ENCODE data around the gene TRAFD1. TPM values are rescaled to one million over a fixed set of nuclear protein-coding genes. Genes with fewer than 3 reads are reported as not detected.

Gene TRAFD1
- total RNA-seq, 1 donor from 2014 or later, result 25.4 TPM

DNA sequence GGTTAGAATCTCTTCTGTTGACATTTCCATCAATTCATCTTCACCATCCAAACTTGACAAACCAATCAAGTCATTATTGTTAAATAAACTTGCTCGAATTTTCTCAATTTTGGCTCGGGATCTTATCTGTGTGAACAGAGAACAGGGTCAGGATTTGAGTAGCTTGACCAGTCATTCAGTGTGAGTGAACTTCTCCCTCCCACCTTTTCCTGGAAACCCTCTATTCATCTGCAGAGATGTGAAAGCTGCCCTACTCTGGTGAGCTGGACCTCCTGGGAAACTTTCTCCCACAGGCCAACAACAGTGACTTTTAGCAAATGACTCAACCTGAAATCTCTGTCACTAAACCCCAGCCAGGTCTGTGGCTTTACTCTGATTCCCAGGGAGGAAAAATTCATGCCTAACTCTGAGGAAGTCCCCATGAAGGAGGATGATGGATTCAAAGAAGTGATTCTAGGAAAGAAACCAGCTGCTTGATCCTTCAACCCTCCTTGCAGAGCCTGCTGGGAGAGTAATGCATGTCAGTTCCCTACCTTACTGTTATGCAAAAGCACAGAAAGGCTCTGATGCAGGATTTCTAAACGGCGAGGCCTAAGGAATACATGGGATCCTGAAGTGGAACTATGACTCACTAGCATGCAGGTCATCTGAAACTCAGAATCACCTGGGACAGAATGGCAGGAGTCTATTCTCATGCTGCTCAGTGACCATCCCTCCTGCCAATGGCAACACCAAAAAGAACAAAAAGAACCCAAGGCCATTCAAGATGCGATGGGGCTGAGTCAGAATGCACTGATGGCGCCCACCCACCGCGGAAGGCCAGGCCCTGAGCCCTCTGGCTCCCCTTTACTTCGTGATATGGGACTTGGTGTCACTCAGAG, 58.0 kb downstream of the TRAFD1 start:
- no peak for DNase-seq (ENCODE audit: low read depth)
- Histone ChIP-seq H3K27me3 (ENCODE audit: control insufficient read depth, insufficient read depth, low read length) (no peaks in the 10 kb centered on the region), H3K36me3 (ENCODE audit: control insufficient read depth, insufficient read depth, low read length) (peaks cover 1% of the 10 kb centered on the region), H3K4me3 (ENCODE audit: low read depth, low read length) (no peak overlapping the region)
- TF ChIP-seq, protein P1, sequence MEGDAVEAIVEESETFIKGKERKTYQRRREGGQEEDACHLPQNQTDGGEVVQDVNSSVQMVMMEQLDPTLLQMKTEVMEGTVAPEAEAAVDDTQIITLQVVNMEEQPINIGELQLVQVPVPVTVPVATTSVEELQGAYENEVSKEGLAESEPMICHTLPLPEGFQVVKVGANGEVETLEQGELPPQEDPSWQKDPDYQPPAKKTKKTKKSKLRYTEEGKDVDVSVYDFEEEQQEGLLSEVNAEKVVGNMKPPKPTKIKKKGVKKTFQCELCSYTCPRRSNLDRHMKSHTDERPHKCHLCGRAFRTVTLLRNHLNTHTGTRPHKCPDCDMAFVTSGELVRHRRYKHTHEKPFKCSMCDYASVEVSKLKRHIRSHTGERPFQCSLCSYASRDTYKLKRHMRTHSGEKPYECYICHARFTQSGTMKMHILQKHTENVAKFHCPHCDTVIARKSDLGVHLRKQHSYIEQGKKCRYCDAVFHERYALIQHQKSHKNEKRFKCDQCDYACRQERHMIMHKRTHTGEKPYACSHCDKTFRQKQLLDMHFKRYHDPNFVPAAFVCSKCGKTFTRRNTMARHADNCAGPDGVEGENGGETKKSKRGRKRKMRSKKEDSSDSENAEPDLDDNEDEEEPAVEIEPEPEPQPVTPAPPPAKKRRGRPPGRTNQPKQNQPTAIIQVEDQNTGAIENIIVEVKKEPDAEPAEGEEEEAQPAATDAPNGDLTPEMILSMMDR (IDR thresholded peaks at IDR 0.05; ENCODE audit: insufficient read depth, low read length, poor library complexity, severe bottlenecking), result no peak

DNA sequence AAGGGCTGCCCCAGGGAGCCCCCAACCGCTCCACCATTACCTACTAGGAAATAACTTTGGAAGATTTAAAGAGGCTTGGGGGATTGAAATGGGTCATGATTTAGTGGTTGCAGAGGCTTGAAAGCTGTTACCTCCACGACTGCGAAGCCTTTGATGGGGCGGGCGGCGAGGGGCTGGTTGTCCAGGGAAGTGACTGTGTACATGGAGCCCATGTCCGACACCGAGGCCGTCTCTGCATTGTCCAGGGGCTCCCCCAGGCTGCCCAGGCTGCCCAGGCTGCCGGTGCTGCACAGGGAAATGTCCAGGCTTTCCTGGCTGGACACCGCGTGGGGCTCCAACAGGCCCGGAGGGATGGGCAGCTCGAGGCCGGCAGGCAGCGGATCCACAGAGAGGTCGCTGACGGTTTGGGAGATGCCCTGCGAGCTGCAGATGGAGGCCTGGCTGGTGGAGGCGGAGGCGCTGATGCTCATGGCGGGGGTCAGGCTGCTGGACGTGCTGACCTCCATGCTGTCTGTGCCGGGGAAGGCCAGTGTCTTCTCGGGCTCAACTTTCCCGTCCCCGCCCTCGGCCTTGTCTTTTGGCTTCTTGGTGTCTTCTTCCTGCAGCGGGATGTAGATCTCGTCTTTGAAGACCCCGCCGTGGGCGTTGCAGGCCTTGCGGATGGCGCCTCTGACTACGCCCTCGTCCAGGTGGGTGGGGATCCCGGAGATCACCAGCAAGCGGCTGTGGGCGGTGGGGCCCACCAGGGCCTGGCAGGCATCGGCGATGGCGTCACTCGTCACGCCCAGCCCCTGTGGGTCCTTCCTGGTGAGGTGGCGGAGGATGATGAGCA, 58.9 kb downstream of the TRAFD1 start:
- Histone ChIP-seq H3K36me3 (ENCODE audit: control insufficient read depth, insufficient read depth, low read length) (peaks cover 1% of the 10 kb centered on the region), H3K27me3 (ENCODE audit: control insufficient read depth, insufficient read depth, low read length) (no peaks in the 10 kb centered on the region), H3K4me3 (ENCODE audit: low read depth, low read length) (no peak overlapping the region)
- TF ChIP-seq, protein P1 (IDR thresholded peaks at IDR 0.05; ENCODE audit: insufficient read depth, low read length, poor library complexity, severe bottlenecking), result no peak
- DNase-seq (ENCODE audit: low read depth), result no peak

DNA sequence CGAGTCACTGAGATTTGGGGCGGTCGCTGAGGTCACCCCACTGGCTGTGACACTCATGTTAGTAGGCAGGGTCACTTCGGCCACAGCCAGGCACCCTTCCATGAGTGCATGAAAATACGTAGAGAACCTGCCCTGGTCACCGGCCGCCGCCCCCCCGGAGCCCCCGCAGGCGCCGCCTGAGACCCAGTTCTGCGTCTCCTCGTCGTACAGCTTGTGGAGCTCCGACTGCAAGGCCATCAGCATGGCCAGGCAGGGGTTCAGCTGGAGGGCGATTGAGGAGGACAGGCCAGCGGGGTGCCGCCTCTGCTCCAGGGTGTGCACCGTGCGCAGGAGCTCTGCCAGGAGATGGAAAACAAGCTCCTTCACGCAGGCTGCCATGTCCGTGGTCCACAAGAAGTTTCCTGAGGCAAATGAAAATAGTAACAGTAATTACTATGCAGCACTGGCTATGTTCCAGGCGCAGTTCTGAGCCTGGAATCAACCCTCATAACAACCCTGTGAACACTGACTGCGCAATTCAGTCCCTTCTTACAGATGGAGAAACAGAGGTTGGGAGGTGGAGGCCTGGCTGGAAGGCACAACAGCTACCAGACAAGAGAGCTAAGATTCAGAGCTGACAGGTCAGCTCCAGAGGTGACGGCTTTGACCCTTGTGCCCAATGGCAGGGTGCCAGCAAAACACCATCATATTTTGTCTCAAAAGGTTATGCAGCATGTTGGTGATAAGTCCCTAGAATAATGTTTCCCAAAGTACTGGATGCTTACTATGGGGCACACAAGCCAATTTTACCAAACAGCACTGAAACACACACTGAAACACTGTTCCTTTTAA, 59.9 kb downstream of the TRAFD1 start:
- H3K36me3 ChIP-seq (ENCODE audit: control insufficient read depth, insufficient read depth, low read length), result peaks cover 3% of the 10 kb centered on the region
- TF ChIP-seq, protein P1 (IDR thresholded peaks at IDR 0.05; ENCODE audit: insufficient read depth, low read length, poor library complexity, severe bottlenecking), result no peak
- H3K4me3 ChIP-seq (ENCODE audit: low read depth, low read length), result no peak overlapping the region
- DNase-seq (ENCODE audit: low read depth), result no peak
- no peaks in the 10 kb centered on the region for H3K27me3 ChIP-seq (ENCODE audit: control insufficient read depth, insufficient read depth, low read length)

DNA sequence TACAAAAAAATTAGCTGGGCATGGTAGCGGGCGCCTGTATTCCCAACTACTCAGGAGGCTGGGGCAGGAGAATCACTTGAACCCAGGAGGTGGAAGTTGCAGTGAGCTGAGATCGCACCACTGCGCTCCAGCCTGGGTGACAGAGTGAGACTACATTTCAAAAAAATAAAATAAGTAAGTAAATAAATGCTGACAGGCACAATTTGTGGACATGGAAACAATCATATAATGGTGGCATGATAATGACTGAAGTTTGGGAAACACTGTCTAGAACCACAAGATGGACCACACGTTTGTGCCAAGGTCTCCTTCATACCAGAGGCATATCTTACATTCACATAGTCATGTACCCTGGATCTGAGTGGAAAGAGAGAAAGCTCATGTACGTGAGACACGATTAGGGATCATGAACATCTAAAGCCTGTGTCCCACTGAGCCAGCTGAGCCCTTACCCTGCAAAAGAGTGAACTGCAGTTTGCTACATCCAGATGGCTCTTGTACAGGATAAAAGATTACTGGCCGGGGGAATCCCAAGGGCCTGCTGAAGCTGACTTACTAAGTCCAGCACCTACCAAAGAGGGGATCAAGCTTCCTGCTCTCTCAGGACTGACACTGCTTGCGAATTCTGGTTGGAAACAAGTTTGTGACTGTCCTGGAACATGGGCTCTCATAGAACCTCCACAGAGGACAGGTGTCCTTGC, 62.9 kb downstream of the TRAFD1 start:
- no peak overlapping the region for H3K4me3 ChIP-seq (ENCODE audit: low read depth, low read length)
- H3K36me3 ChIP-seq (ENCODE audit: control insufficient read depth, insufficient read depth, low read length), result peaks cover 3% of the 10 kb centered on the region
- DNase-seq (ENCODE audit: low read depth), result no peak
- H3K27me3 ChIP-seq (ENCODE audit: control insufficient read depth, insufficient read depth, low read length), result no peaks in the 10 kb centered on the region
- TF ChIP-seq, protein P1 (IDR thresholded peaks at IDR 0.05; ENCODE audit: insufficient read depth, low read length, poor library complexity, severe bottlenecking), result no peak
